Caco-2 (cell line): Measurements from ENCODE around the gene LRMDA. TPM values are rescaled to one million over a fixed set of nuclear protein-coding genes. Genes with fewer than 3 reads are reported as not detected.

Experiments used
- BruUV-seq: library from RNA; stranded (reverse); fragments of 400-500 nt; replicated peaks from 2 replicates; lab custom pipeline; 2021; lab: Mats Ljungman, UMichigan
- CTCF ChIA-PET: fragments of 300-600 bp; sonication (Branson Sonifier 250); formaldehyde crosslinking; loops from one replicate; lab custom pipeline; 2022; ENCODE audit warnings: antibody characterized with exemption; lab: Charles Lee
- POLR2A ChIA-PET: fragments of 300-600 bp; sonication (Branson Sonifier 250); formaldehyde crosslinking; loops from one replicate; lab custom pipeline; 2022; ENCODE audit warnings: antibody characterized with exemption; lab: Charles Lee
- DNase-seq, 2 experiments: peaks; one replicate each; pipeline versions ENCODE4 v3.0.0 to v3.0.0-alpha.2; 2020 to 2022
- H3K27me3 ChIP-seq: replicated peaks from 2 replicates; pipeline ENCODE4 v1.6.0; 2011; ENCODE audit warnings: low read length; ENCODE audit not compliant: control insufficient read depth, insufficient read depth
- H3K36me3 ChIP-seq: 2 replicates; pipeline ENCODE4 v1.5.1; 2011; ENCODE audit warnings: low read length; ENCODE audit not compliant: control insufficient read depth, insufficient read depth
- H3K4me1 ChIP-seq: fragments of 250-450 bp; sonication (Bioruptor Pico); 2 replicates; pipeline ENCODE4 v1.5.1; 2020; ENCODE audit warnings: mild to moderate bottlenecking
- H3K4me3 ChIP-seq: 2 replicates; pipeline ENCODE4 v1.5.1; 2011; ENCODE audit warnings: low read depth, mild to moderate bottlenecking, control low read depth, low read length
- H3K9me3 ChIP-seq: fragments of 250-450 bp; sonication (Bioruptor Pico); 2 replicates; pipeline ENCODE4 v1.5.1; 2020; ENCODE audit warnings: mild to moderate bottlenecking, moderate library complexity
- H3K27ac Mint-ChIP-seq: one replicate; pipeline ENCODE4 v1.8.0; 2022; ENCODE audit warnings: mixed read lengths; ENCODE audit not compliant: unreplicated experiment
- H3K27me3 Mint-ChIP-seq: one replicate; pipeline ENCODE4 v1.8.0; 2022; ENCODE audit warnings: mixed read lengths; ENCODE audit not compliant: insufficient read depth, unreplicated experiment
- H3K36me3 Mint-ChIP-seq: one replicate; pipeline ENCODE4 v1.8.0; 2022; ENCODE audit warnings: mild to moderate bottlenecking, mixed read lengths; ENCODE audit not compliant: insufficient read depth, unreplicated experiment
- H3K4me1 Mint-ChIP-seq: one replicate; pipeline ENCODE4 v1.8.0; 2022; ENCODE audit warnings: low read depth, mixed read lengths; ENCODE audit not compliant: unreplicated experiment
- H3K4me3 Mint-ChIP-seq: one replicate; pipeline ENCODE4 v1.8.0; 2022; ENCODE audit warnings: mild to moderate bottlenecking, moderate library complexity, mixed read lengths; ENCODE audit not compliant: unreplicated experiment
- H3K9me3 Mint-ChIP-seq: one replicate; pipeline ENCODE4 v1.8.0; 2022; ENCODE audit warnings: mixed read lengths; ENCODE audit not compliant: unreplicated experiment
- CTCF ChIP-seq, 2 experiments: fragments of 200-600 bp in 1 of 2; IDR thresholded peaks; 1 replicate in 1 of 2; 2 replicates in 1 of 2; pipeline versions ENCODE4 v1.5.1 to v1.8.0; 2011 to 2022; ENCODE audit warnings: antibody characterized with exemption in 1 of 2, control low read depth in 1 of 2, inconsistent platforms in 1 of 2, low read depth in 1 of 2, low read length in 1 of 2, mild to moderate bottlenecking in 1 of 2, moderate library complexity in 1 of 2; ENCODE audit not compliant: insufficient read depth in 1 of 2, severe bottlenecking in 1 of 2, unreplicated experiment in 1 of 2
- intact Hi-C: fragments of 100-400 bp; cut with micrococcal nuclease; formaldehyde crosslinking; loops from one replicate; pipeline ENCODE4 v1.10.0; 2022; ENCODE audit not compliant: unreplicated experiment
- total RNA-seq: library from RNA; stranded (reverse); gene quantifications from 2 replicates; pipeline ENCODE4 v1.2.3, GENCODE V29; 2022

The LRMDA gene
- total RNA-seq, 1 experiment from 2014 or later = 18.5 TPM

DNA sequence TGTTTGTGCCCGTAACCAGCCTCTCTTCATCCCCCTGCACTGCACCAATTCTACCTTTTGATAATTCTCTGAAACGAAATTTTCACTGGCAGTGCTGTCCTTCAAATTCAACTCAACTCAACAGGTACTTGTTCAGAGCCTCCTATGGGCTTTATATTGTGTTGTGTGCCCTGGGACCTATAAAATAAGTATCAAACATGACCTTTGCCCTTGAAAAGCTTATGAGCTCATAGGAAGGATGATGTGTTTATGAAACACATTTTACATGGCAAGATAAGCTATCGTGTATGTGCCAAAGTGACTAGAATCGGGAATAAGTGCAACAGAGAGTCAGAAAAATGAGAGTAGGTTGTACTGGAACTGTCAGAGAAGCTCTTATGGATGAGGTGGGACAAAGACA lies 923.5 kb downstream of the LRMDA start:
- no TSS peak for BruUV-seq
- Mint-ChIP-seq H3K27me3 (no peaks in the 10 kb centered on the region), H3K4me3 (no peak overlapping the region), H3K4me1 (peaks cover 6% of the 10 kb centered on the region), H3K9me3 (no peaks in the 10 kb centered on the region), H3K27ac (no peak overlapping the region), H3K36me3 (no peaks in the 10 kb centered on the region)
- ChIA-PET CTCF (no interaction called here), POLR2A (no interaction called here)
- Histone ChIP-seq H3K4me1 (no peaks in the 10 kb centered on the region), H3K4me3 (no peak overlapping the region), H3K36me3 (no peaks in the 10 kb centered on the region), H3K27me3 (no peaks in the 10 kb centered on the region), H3K9me3 (no peaks in the 10 kb centered on the region)
- DNase-seq = no peak
- intact Hi-C loops = no loop called here
- TF ChIP-seq CTCF (IDR thresholded peaks at IDR 0.05; ENCODE audit: insufficient read depth in 1 of 2, low read depth in 1 of 2, low read length in 1 of 2, severe bottlenecking in 1 of 2, unreplicated experiment in 1 of 2) = no peak

GRCh38 chr10:76356557-76356956 lies 925.1 kb downstream of the LRMDA start:
- no peaks in the 10 kb centered on the region for H3K9me3 Mint-ChIP-seq
- intact Hi-C loops = no loop called here
- no TSS peak for BruUV-seq
- Histone ChIP-seq H3K36me3 (no peaks in the 10 kb centered on the region), H3K4me1 (no peaks in the 10 kb centered on the region), H3K27me3 (no peaks in the 10 kb centered on the region), H3K9me3 (no peaks in the 10 kb centered on the region), H3K4me3 (no peak overlapping the region)
- H3K27me3 Mint-ChIP-seq = no peaks in the 10 kb centered on the region
- no peak overlapping the region for H3K4me3 Mint-ChIP-seq
- no peak for DNase-seq
- TF ChIP-seq CTCF (IDR thresholded peaks at IDR 0.05; ENCODE audit: insufficient read depth in 1 of 2, low read depth in 1 of 2, low read length in 1 of 2, severe bottlenecking in 1 of 2, unreplicated experiment in 1 of 2) = no peak
- H3K36me3 Mint-ChIP-seq = no peaks in the 10 kb centered on the region
- peaks cover 6% of the 10 kb centered on the region for H3K4me1 Mint-ChIP-seq
- no peak overlapping the region for H3K27ac Mint-ChIP-seq
- CTCF ChIA-PET = no interaction called here
- POLR2A ChIA-PET = no interaction called here

GRCh38 chr10:76357726-76358415 lies 926.4 kb downstream of the LRMDA start:
- no peak overlapping the region for H3K4me3 ChIP-seq
- Mint-ChIP-seq H3K9me3 (no peaks in the 10 kb centered on the region), H3K4me3 (no peak overlapping the region), H3K27ac (no peak overlapping the region), H3K36me3 (no peaks in the 10 kb centered on the region), H3K4me1 (peaks cover 6% of the 10 kb centered on the region), H3K27me3 (no peaks in the 10 kb centered on the region)
- no TSS peak for BruUV-seq
- no peaks in the 10 kb centered on the region for H3K36me3 ChIP-seq
- CTCF ChIA-PET = no interaction called here
- no peak for TF ChIP-seq CTCF (IDR thresholded peaks at IDR 0.05; ENCODE audit: insufficient read depth in 1 of 2, low read depth in 1 of 2, low read length in 1 of 2, severe bottlenecking in 1 of 2, unreplicated experiment in 1 of 2)
- POLR2A ChIA-PET = no interaction called here
- no peak for DNase-seq
- H3K27me3 ChIP-seq = no peaks in the 10 kb centered on the region
- no peaks in the 10 kb centered on the region for H3K4me1 ChIP-seq
- intact Hi-C loops = no loop called here
- no peaks in the 10 kb centered on the region for H3K9me3 ChIP-seq
